Thyroid gland (tissue), 4 donors: ENCODE results near the gene ADARB2. TPM values are rescaled to one million over a fixed set of nuclear protein-coding genes. Genes with fewer than 3 reads are reported as not detected.

ENCODE experiments used
- DNase-seq, 2 donors: peaks; one replicate each; pipeline ENCODE4 v3.0.0-alpha.2; 2019
- H3K27ac ChIP-seq, 3 donors: fragments of 200-600 bp; sonication (generic); 1 replicate in 2 of 3; 2 replicates in 1 of 3; pipeline ENCODE4 v1.5.1; 2016 to 2019; ENCODE audit warnings: mild to moderate bottlenecking in 1 of 3, moderate library complexity in 1 of 3
- H3K27me3 ChIP-seq: fragments of 200-600 bp; sonication (generic); one replicate; pipeline ENCODE4 v1.5.1; 2019
- H3K36me3 ChIP-seq, 2 donors: fragments of 200-600 bp; sonication (generic); one replicate each; pipeline ENCODE4 v1.5.1; 2016 to 2019
- H3K4me1 ChIP-seq, 2 donors: fragments of 200-600 bp; sonication (generic); one replicate each; pipeline ENCODE4 v1.5.1; 2017 to 2019
- H3K4me3 ChIP-seq, 3 donors: fragments of 200-600 bp; sonication (generic); replicated peaks in 1 of 3; 1 replicate in 2 of 3; 2 replicates in 1 of 3; pipeline ENCODE4 v1.5.1; 2016; ENCODE audit warnings: mild to moderate bottlenecking in 1 of 3
- H3K9me3 ChIP-seq: fragments of 200-600 bp; sonication (generic); one replicate; pipeline ENCODE4 v1.5.1; 2017
- POLR2A ChIP-seq, 2 donors: fragments of 450-650 bp; IDR thresholded peaks; one replicate each; pipeline ENCODE4 v1.6.1; 2017; ENCODE audit warnings: antibody characterized with exemption in 2 of 2, mild to moderate bottlenecking in 2 of 2, moderate library complexity in 1 of 2
- WGBS, 2 donors: methylation state at CpG; one replicate each; pipeline ENCODE4 v1.1.5; 2017; 5-methylcytosine and 5-hydroxymethylcytosine counted together
- intact Hi-C: fragments of 100-400 bp; cut with DNase I; formaldehyde crosslinking; loops from one replicate; pipeline ENCODE4 v1.15.1; 2023
- total RNA-seq, 4 donors: library from RNA; depleted of rRNA; stranded (reverse); fragments of >200 nt; gene quantifications; one replicate each; pipeline ENCODE4 v1.2.3, GENCODE V29; 2016
- TF ChIP-seq, protein P1 (sequence below), 6 experiments: fragments of 200-600 bp in 3 of 6; fragments of 450-650 bp in 3 of 6; sonication (generic) in 3 of 6; IDR thresholded peaks; one replicate each; pipeline ENCODE4 v1.5.1; 2016 to 2019; ENCODE audit warnings: antibody characterized with exemption in 6 of 6, mild to moderate bottlenecking in 2 of 6, inconsistent platforms in 1 of 6, moderate library complexity in 1 of 6

Gene ADARB2
- total RNA-seq, 4 donors from 2014 or later = 0.08 to 0.15 TPM; not detected in 2

- no peaks in the 10 kb centered on the region for H3K9me3 ChIP-seq
- intact Hi-C loops = no loop called here
- H3K27me3 ChIP-seq = no peaks in the 10 kb centered on the region
- TF ChIP-seq, protein P1, sequence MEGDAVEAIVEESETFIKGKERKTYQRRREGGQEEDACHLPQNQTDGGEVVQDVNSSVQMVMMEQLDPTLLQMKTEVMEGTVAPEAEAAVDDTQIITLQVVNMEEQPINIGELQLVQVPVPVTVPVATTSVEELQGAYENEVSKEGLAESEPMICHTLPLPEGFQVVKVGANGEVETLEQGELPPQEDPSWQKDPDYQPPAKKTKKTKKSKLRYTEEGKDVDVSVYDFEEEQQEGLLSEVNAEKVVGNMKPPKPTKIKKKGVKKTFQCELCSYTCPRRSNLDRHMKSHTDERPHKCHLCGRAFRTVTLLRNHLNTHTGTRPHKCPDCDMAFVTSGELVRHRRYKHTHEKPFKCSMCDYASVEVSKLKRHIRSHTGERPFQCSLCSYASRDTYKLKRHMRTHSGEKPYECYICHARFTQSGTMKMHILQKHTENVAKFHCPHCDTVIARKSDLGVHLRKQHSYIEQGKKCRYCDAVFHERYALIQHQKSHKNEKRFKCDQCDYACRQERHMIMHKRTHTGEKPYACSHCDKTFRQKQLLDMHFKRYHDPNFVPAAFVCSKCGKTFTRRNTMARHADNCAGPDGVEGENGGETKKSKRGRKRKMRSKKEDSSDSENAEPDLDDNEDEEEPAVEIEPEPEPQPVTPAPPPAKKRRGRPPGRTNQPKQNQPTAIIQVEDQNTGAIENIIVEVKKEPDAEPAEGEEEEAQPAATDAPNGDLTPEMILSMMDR (IDR thresholded peaks at IDR 0.05) = no peak
- TF ChIP-seq POLR2A (IDR thresholded peaks at IDR 0.05) = no peak
- no peaks in the 10 kb centered on the region for H3K36me3 ChIP-seq
- H3K4me3 ChIP-seq = no peak overlapping the region
- H3K4me1 ChIP-seq = no peaks in the 10 kb centered on the region
- 84 to 88% methylated on average over 13 of the region's 13 CpGs for WGBS, 2 donors
- H3K27ac ChIP-seq = no peak overlapping the region
- no peak for DNase-seq
These were observed 566.5 kb downstream of the ADARB2 start for GRCh38 chr10:1170867-1171180.

DNA sequence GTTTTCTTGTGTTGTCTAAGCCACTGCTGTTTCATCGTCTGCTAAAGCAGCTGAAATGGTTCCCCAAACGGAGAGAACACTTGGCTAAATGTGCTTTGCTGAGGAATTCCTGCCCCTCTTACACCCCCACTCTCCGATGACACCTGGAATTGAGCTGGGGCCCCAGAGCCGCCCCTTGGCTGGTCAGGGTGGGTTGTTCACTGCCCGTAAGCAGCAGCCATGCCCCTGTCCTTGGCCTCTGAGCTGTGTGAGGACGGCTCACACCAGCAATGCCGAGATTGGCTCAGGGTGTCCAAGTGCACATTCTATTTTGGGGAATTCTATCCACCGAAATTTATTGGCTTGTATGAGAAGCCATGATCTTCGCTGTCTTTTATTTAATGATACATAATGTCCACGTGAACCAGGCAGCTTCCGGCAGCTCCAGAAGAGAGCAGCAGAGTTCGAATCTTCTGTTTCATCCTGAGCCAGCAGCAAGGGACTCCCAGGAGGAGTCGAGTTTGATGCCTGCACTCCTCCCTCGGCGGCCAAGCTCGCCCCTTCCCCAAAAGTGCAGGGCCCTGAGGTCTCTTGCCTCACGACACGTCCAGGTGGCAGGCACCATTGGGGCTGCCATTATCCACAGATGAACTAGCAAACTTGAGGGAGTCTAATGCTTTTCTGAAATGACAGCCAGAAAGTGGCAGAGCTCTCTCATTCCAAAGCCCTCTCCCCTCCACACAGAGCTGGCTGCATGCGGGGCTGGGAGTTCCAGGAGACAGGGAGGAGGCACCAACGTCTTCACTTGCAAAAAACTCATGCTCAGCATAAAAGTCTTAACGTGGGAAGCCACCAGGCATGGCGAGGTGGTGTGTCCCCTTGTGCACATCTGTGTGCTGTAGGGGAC is 567.1 kb downstream of the ADARB2 start:
- Histone ChIP-seq H3K27ac (no peak overlapping the region), H3K36me3 (no peaks in the 10 kb centered on the region), H3K4me1 (no peaks in the 10 kb centered on the region), H3K9me3 (no peaks in the 10 kb centered on the region), H3K4me3 (no peak overlapping the region), H3K27me3 (no peaks in the 10 kb centered on the region)
- DNase-seq = no peak
- intact Hi-C loops = no loop called here
- TF ChIP-seq, protein P1 (IDR thresholded peaks at IDR 0.05) = no peak
- no peak for TF ChIP-seq POLR2A (IDR thresholded peaks at IDR 0.05)
- 57 to 62% methylated on average over 17 to 20 of the region's 22 CpGs for WGBS, 2 donors

DNA sequence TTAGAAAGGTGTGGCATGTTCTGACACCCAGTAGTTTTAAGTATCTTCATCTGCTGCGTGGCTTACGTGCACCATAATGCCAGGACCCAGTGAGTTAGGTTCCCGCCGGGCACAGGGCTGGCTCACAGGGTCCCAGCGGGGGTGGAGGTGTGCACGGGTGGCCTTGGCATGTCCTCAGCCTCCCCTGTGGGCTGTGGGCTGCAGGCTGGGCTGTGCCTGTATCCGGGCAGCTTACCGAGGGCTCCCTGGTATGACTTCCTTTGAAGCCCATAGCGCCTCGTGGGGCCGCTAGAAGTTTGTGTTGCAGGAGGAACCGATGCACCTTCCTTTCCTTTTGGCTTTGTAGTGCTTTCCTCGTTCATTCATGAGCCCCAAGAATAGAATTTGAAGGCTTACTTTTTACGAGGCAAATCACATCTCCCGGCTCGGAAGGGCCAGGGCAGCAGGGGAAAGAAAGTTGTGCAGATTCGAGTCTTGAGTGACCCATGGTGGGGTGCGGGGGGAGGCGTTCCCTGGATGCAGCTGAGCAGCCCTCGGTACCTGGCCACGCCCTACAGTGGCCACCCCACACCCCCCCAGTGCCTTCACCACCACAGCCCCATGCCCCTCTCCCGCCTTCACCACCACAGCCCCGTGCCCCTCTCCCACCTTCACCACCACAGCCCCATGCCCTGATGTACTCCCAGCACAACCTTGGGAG is 568.0 kb downstream of the ADARB2 start:
- TF ChIP-seq, protein P1 (IDR thresholded peaks at IDR 0.05) = no peak
- TF ChIP-seq POLR2A (IDR thresholded peaks at IDR 0.05) = no peak
- H3K4me3 ChIP-seq = no peak overlapping the region
- H3K9me3 ChIP-seq = no peaks in the 10 kb centered on the region
- no peaks in the 10 kb centered on the region for H3K4me1 ChIP-seq
- 76 to 79% methylated on average over 17 to 23 of the region's 23 CpGs for WGBS, 2 donors
- no peak overlapping the region for H3K27ac ChIP-seq
- no peak for DNase-seq
- H3K27me3 ChIP-seq = no peaks in the 10 kb centered on the region
- no peaks in the 10 kb centered on the region for H3K36me3 ChIP-seq
- intact Hi-C loops = no loop called here

GRCh38 chr10:1168763-1169162 is 568.6 kb downstream of the ADARB2 start:
- no peaks in the 10 kb centered on the region for H3K36me3 ChIP-seq
- no peak for DNase-seq
- no peak overlapping the region for H3K27ac ChIP-seq
- H3K4me3 ChIP-seq = no peak overlapping the region
- H3K9me3 ChIP-seq = no peaks in the 10 kb centered on the region
- WGBS, 2 donors = 87 to 89% methylated on average over 12 to 13 of the region's 13 CpGs
- TF ChIP-seq, protein P1 (IDR thresholded peaks at IDR 0.05) = no peak
- TF ChIP-seq POLR2A (IDR thresholded peaks at IDR 0.05) = no peak
- H3K4me1 ChIP-seq = no peaks in the 10 kb centered on the region
- intact Hi-C loops = no loop called here
- H3K27me3 ChIP-seq = no peaks in the 10 kb centered on the region

GRCh38 chr10:1166828-1167275 is 570.5 kb downstream of the ADARB2 start:
- no peak overlapping the region for H3K4me3 ChIP-seq
- H3K9me3 ChIP-seq = no peaks in the 10 kb centered on the region
- no peak overlapping the region for H3K27ac ChIP-seq
- H3K4me1 ChIP-seq = no peaks in the 10 kb centered on the region
- no peaks in the 10 kb centered on the region for H3K36me3 ChIP-seq
- intact Hi-C loops = no loop called here
- 95 to 100% methylated on average over 2 to 5 of the region's 9 CpGs for WGBS, 2 donors
- TF ChIP-seq, protein P1 (IDR thresholded peaks at IDR 0.05) = no peak
- TF ChIP-seq POLR2A (IDR thresholded peaks at IDR 0.05) = no peak
- no peak for DNase-seq
- H3K27me3 ChIP-seq = no peaks in the 10 kb centered on the region
